Chondrocyte (in vitro differentiated cells): Measurements from ENCODE around the gene NDUFAB1. TPM values are rescaled to one million over a fixed set of nuclear protein-coding genes. Genes with fewer than 3 reads are reported as not detected.

Source experiments
- DNase-seq: peaks from one replicate; pipeline ENCODE4 v3.0.0; 2021; ENCODE audit warnings: mixed read lengths, low spot score
- H3K27ac Mint-ChIP-seq: one replicate; pipeline ENCODE4 v1.8.0; 2021; ENCODE audit warnings: mild to moderate bottlenecking, moderate library complexity, mixed read lengths; ENCODE audit not compliant: unreplicated experiment
- H3K27me3 Mint-ChIP-seq: 2 replicates; pipeline ENCODE4 v1.8.0; 2021; ENCODE audit warnings: low read depth, mixed read lengths
- H3K36me3 Mint-ChIP-seq: 2 replicates; pipeline ENCODE4 v1.8.0; 2021; ENCODE audit warnings: low read depth, mixed read lengths
- H3K4me1 Mint-ChIP-seq: 2 replicates; pipeline ENCODE4 v1.8.0; 2021; ENCODE audit warnings: low read depth, mild to moderate bottlenecking, mixed read lengths
- H3K4me3 Mint-ChIP-seq: one replicate; pipeline ENCODE4 v1.8.0; 2021; ENCODE audit warnings: mild to moderate bottlenecking, moderate library complexity, mixed read lengths; ENCODE audit not compliant: unreplicated experiment
- H3K9me3 Mint-ChIP-seq: 2 replicates; pipeline ENCODE4 v1.8.0; 2021; ENCODE audit warnings: low read depth, mixed read lengths
- CTCF ChIP-seq: fragments of 200-600 bp; sonication (generic); IDR thresholded peaks from 2 replicates; pipeline ENCODE4 v1.5.0; 2021; ENCODE audit warnings: antibody characterized with exemption, mild to moderate bottlenecking, moderate library complexity
- total RNA-seq: library from RNA; stranded (reverse); gene quantifications from 3 replicates; pipeline ENCODE4 v1.2.1, GENCODE V29; 2021

The NDUFAB1 gene
- total RNA-seq, 1 donor from 2014 or later: 62.5 TPM

GRCh38 chr16:23575834-23576233 is 20.3 kb downstream of the NDUFAB1 start:
- Mint-ChIP-seq H3K36me3 (peaks cover 24% of the 10 kb centered on the region), H3K27me3 (no peaks in the 10 kb centered on the region), H3K9me3 (no peaks in the 10 kb centered on the region), H3K4me1 (no peaks in the 10 kb centered on the region), H3K4me3 (no peak overlapping the region), H3K27ac (no peak overlapping the region)
- TF ChIP-seq CTCF: no peak
- no peak for DNase-seq

GRCh38 chr16:23573817-23574216 is 22.3 kb downstream of the NDUFAB1 start:
- peaks cover 30% of the 10 kb centered on the region for H3K36me3 Mint-ChIP-seq
- H3K27ac Mint-ChIP-seq: no peak overlapping the region
- DNase-seq: no peak
- no peaks in the 10 kb centered on the region for H3K9me3 Mint-ChIP-seq
- H3K27me3 Mint-ChIP-seq: no peaks in the 10 kb centered on the region
- no peaks in the 10 kb centered on the region for H3K4me1 Mint-ChIP-seq
- no peak for TF ChIP-seq CTCF
- no peak overlapping the region for H3K4me3 Mint-ChIP-seq

GRCh38 chr16:23572394-23572793 is 23.7 kb downstream of the NDUFAB1 start:
- no peak for TF ChIP-seq CTCF
- H3K27ac Mint-ChIP-seq: no peak overlapping the region
- no peak for DNase-seq
- H3K36me3 Mint-ChIP-seq: peaks cover 34% of the 10 kb centered on the region
- no peak overlapping the region for H3K4me3 Mint-ChIP-seq
- no peaks in the 10 kb centered on the region for H3K4me1 Mint-ChIP-seq
- H3K27me3 Mint-ChIP-seq: no peaks in the 10 kb centered on the region
- no peaks in the 10 kb centered on the region for H3K9me3 Mint-ChIP-seq

- H3K36me3 Mint-ChIP-seq: peaks cover 34% of the 10 kb centered on the region
- H3K27me3 Mint-ChIP-seq: no peaks in the 10 kb centered on the region
- no peaks in the 10 kb centered on the region for H3K4me1 Mint-ChIP-seq
- H3K9me3 Mint-ChIP-seq: no peaks in the 10 kb centered on the region
- no peak overlapping the region for H3K27ac Mint-ChIP-seq
- no peak overlapping the region for H3K4me3 Mint-ChIP-seq
- no peak for DNase-seq
- TF ChIP-seq CTCF: no peak
Observed at GRCh38 chr16:23571895-23572294, 24.2 kb downstream of the NDUFAB1 start.

GRCh38 chr16:23570992-23571632 is 25.0 kb downstream of the NDUFAB1 start:
- H3K27ac Mint-ChIP-seq: no peak overlapping the region
- H3K36me3 Mint-ChIP-seq: peaks cover 38% of the 10 kb centered on the region
- DNase-seq: no peak
- no peaks in the 10 kb centered on the region for H3K4me1 Mint-ChIP-seq
- H3K9me3 Mint-ChIP-seq: no peaks in the 10 kb centered on the region
- no peak overlapping the region for H3K4me3 Mint-ChIP-seq
- no peaks in the 10 kb centered on the region for H3K27me3 Mint-ChIP-seq
- TF ChIP-seq CTCF: no peak
